Nephron (organoid): ENCODE measurements around the gene LHX3.

Source experiments
- H3K27ac Mint-ChIP-seq, 3 experiments: 2 replicates each; pipeline ENCODE4 v1.8.0; 2020; ENCODE audit warnings: mixed read lengths in 3 of 3, mild to moderate bottlenecking in 2 of 3, moderate library complexity in 1 of 3
- H3K27me3 Mint-ChIP-seq: 2 replicates; pipeline ENCODE4 v1.8.0; 2021; ENCODE audit warnings: low read depth, mild to moderate bottlenecking, moderate library complexity, mixed read lengths
- H3K36me3 Mint-ChIP-seq: 2 replicates; pipeline ENCODE4 v1.8.0; 2020; ENCODE audit warnings: low read depth, mixed read lengths
- H3K4me1 Mint-ChIP-seq: 2 replicates; pipeline ENCODE4 v1.8.0; 2020; ENCODE audit warnings: mixed read lengths
- H3K4me3 Mint-ChIP-seq, 3 experiments: 2 replicates each; pipeline ENCODE4 v1.8.0; 2020; ENCODE audit warnings: mild to moderate bottlenecking in 3 of 3, mixed read lengths in 3 of 3, moderate library complexity in 2 of 3
- H3K9me3 Mint-ChIP-seq: 2 replicates; pipeline ENCODE4 v1.8.0; 2020; ENCODE audit warnings: mixed read lengths
- TF ChIP-seq, protein P1 (sequence below), 3 experiments: fragments of 200-600 bp; sonication (generic); IDR thresholded peaks; one replicate each; pipeline ENCODE4 v1.5.0; 2021; ENCODE audit warnings: antibody characterized with exemption in 3 of 3; ENCODE audit not compliant: unreplicated experiment in 3 of 3

The LHX3 gene

DNA sequence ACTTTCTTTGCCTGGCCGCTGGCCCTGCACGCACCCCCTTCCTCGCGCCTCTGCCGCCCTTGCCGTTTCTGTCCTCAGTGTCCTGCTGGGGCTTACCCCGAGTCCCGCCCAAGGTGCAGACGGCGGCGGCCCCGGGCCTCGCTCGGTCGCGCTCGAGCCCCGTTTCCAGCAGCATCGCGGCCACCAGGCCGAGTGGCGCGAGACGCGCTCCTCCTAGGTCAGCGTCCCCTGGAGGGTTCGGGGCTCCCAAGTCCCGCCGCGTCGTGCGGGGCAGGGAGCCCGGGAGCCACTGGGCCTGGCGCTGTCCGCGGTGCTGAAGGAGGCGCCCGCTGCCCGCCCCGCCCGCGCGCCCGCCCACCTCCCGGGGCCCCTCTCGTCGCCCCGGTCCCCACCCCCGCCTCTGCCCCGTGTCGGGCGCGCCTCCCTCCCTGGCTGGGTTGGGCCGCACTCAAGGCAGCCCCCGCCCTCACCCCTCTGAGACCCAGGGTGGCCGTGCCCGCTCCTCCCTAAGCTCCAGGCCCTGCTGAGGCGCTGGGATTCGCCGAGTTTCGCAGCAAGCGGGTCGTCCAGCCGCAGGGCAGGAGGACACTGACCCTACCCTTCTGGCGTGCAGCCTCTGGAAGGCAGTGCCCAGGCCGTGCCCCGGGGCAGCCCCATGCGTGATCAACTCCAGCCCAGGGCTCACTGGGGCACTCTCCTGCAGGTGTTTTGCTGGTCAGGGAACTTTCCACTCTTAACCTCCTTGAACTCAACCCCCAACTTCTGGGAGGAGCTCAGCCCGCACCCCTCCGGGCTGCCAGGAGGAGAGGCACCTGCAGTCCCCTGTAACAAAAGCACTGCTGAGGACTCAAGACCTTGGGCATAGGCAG lies at the start of gene LHX3:
Gene LHX3, minus strand, starts transcription at position 291 of the 869 bp plus-strand sequence. Its CDS starts 116 bp downstream, at position 175.
- Mint-ChIP-seq H3K4me1 (peaks cover 15% of the 10 kb centered on the region), H3K27ac (no peak within 1 kb of the TSS), H3K36me3 (peaks cover 13% of the 10 kb centered on the region), H3K27me3 (peaks cover 62% of the 10 kb centered on the region), H3K9me3 (no peaks in the 10 kb centered on the region), H3K4me3 (no peak within 1 kb of the TSS)
- TF ChIP-seq, protein P1, sequence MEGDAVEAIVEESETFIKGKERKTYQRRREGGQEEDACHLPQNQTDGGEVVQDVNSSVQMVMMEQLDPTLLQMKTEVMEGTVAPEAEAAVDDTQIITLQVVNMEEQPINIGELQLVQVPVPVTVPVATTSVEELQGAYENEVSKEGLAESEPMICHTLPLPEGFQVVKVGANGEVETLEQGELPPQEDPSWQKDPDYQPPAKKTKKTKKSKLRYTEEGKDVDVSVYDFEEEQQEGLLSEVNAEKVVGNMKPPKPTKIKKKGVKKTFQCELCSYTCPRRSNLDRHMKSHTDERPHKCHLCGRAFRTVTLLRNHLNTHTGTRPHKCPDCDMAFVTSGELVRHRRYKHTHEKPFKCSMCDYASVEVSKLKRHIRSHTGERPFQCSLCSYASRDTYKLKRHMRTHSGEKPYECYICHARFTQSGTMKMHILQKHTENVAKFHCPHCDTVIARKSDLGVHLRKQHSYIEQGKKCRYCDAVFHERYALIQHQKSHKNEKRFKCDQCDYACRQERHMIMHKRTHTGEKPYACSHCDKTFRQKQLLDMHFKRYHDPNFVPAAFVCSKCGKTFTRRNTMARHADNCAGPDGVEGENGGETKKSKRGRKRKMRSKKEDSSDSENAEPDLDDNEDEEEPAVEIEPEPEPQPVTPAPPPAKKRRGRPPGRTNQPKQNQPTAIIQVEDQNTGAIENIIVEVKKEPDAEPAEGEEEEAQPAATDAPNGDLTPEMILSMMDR (IDR thresholded peaks at IDR 0.05; ENCODE audit: unreplicated experiment in 3 of 3): no peak

DNA sequence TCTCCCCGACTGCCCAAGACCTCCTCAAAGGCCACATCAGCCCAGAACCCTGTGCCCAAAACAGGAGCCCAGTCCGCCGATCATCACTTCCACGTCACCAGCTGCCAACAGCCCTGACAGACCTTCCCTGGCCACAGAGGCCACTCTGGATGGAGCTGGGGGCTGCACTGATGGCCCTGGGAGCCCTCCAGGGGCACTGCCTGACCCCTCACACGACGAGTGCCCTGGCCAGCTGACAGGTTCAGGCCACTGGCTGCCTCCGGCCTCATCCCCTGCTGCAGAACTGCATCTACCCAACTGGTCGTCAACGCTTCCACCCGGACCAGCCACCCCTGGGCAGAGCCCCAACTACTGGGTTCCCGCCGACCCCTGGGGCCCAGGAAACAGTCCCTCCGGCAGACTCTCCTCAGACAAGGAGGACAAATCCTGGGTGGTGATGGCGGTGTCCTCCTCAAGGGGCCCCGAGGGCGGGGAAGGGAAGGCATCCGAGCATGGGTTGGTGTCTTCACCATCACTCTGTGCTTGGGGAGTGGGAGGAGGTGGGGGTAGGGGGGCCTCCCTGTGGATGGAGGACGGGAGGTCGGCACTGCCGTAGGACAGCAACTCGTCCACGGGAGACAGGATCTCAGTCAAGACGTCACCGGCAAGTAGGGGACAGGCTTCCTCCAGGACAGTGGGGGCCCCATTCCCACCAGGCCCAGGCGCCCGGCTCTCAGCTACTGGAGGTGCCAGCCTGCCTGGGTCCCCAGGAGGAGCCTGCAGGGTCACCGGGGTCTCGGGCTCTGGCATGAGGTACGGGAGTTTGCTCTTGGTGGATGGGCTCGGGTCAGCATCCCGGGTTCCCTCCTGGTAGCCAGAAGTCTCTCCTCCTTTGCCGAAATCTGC lies 48.6 kb upstream of the LHX3 start:
- no peaks in the 10 kb centered on the region for H3K36me3 Mint-ChIP-seq
- H3K27ac Mint-ChIP-seq: no peak overlapping the region
- H3K4me1 Mint-ChIP-seq: peaks cover 10% of the 10 kb centered on the region
- TF ChIP-seq, protein P1 (IDR thresholded peaks at IDR 0.05; ENCODE audit: unreplicated experiment in 3 of 3): no peak
- peaks cover 14% of the 10 kb centered on the region for H3K27me3 Mint-ChIP-seq
- no peaks in the 10 kb centered on the region for H3K9me3 Mint-ChIP-seq
- no peak overlapping the region for H3K4me3 Mint-ChIP-seq

DNA sequence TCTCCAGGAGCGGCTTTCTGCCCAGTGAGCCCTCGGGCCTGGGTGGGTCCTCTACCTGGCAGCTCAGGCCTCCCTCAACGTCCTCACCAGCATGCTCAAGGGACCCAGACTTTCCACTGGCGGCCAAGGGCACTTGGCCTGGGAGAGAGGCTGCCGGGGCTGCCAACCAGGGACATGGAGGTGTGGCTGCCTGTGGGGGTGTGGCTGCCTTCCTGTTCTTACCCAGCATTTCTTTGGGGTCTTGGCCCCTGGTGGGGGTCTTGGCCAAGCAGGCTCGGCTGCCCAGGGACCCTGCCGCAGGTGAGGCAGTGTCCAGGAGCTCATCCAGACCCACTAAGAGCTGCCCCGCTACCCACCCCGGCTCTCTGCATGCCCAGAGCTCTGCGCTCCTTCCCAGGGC lies 47.9 kb upstream of the LHX3 start:
- TF ChIP-seq, protein P1 (IDR thresholded peaks at IDR 0.05; ENCODE audit: unreplicated experiment in 3 of 3): no peak
- H3K36me3 Mint-ChIP-seq: no peaks in the 10 kb centered on the region
- no peaks in the 10 kb centered on the region for H3K9me3 Mint-ChIP-seq
- H3K4me3 Mint-ChIP-seq: no peak overlapping the region
- peaks cover 14% of the 10 kb centered on the region for H3K27me3 Mint-ChIP-seq
- peaks cover 10% of the 10 kb centered on the region for H3K4me1 Mint-ChIP-seq
- H3K27ac Mint-ChIP-seq: no peak overlapping the region

- Mint-ChIP-seq H3K4me1 (peaks cover 14% of the 10 kb centered on the region), H3K4me3 (no peak overlapping the region), H3K27ac (no peak overlapping the region), H3K36me3 (no peaks in the 10 kb centered on the region), H3K9me3 (no peaks in the 10 kb centered on the region), H3K27me3 (peaks cover 19% of the 10 kb centered on the region)
- TF ChIP-seq, protein P1 (IDR thresholded peaks at IDR 0.05; ENCODE audit: unreplicated experiment in 3 of 3): no peak
These were observed 47.4 kb upstream of the LHX3 start for GRCh38 chr9:136252281-136252680.

DNA sequence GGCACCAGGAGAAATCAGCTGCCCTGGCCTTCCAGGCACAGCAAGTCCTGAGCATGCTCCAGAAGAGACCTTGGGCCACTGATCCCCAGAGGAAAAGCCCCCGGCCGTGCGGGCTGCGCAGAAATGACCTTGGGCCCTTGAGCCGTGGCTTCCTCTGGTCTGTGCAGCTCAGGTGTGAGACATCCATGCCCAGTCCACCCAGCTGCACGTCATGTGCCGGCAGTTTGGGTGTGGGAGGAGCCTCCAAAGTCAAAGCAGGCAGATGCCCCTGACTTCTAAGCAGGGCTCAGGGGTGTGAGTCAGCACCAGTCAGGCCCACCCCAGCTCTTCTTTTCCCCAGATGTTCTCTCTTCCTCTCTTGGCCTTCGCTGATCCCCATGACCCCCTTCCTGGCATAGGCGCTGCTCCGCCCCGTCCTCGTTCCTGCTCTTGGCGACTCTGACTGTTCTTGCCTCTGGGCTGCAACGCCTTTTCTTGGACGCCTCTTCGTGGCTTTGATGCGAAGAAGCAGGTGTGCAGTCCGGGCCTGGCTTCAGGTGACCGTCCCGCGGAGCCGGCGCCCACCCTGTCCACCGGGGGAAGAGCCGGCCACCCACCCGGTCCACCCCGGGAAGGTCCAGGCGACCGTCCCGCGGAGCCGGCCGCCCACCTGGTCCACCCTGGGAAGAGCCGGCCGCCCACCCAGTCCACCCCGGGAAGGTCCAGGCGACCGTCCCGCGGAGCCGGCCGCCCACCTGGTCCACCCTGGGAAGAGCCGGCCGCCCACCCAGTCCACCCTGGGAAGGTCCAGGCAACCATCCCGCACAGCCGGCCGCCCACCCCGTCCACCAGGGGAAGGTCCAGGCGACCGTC lies 46.6 kb upstream of the LHX3 start:
- Mint-ChIP-seq H3K4me1 (peaks cover 15% of the 10 kb centered on the region), H3K27ac (no peak overlapping the region), H3K9me3 (no peaks in the 10 kb centered on the region), H3K36me3 (no peaks in the 10 kb centered on the region), H3K27me3 (peaks cover 21% of the 10 kb centered on the region), H3K4me3 (no peak overlapping the region)
- TF ChIP-seq, protein P1 (IDR thresholded peaks at IDR 0.05; ENCODE audit: unreplicated experiment in 3 of 3): no peak
